NCI-H1436 treated with DMSO at 0.1 percent for 48 hours (cell line): ENCODE data around the gene TREX2.
"Not testable (repeated sequence)": the region's sequence is repeated elsewhere in the genome, so short reads cannot be mapped to it uniquely, and the experiment has no call there.

Experiments
- DNase-seq: peaks from one replicate; lab custom pipeline; 2025; lab: John Stamatoyannopoulos, UW

Gene TREX2

DNA sequence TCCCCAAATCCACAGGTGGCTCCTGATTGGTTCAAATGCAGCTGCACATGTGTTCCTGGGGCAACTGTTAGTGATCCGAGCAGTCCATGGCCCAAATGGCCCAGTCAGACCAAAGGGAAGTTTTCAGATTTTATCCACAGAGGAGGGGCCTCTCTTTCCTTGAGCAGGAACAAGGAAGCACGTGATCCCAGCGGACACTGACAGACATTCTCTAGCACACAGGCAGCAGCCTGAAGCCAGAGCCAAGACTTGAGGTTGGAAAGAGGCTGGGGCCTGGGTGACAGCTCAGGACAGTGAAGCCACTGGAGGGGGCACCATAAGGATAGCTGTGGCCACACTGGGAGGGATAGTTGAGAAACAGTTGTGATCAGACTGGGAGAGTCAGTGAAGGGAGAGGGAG, 38.1 kb downstream of the TREX2 start:
- DNase-seq = no peak

DNA sequence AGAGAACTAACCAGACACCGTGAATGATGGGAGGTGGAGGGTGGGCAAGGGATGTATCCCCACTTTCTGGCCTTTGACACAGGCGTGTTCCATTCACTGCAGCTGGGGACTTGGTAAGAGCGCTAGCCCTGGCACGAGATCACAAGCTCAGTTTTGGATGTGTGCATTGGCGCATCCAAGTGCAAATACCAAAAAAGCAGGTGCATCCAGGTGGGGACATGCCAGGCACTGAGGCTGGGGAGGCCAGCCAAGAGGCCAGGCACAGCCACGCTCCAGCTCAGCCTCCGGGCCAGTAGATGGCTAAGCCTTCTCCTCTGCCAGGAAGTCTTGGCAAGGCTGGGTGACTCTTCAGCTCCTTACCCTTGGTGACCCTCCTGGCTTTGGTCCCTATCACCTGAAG, 39.0 kb downstream of the TREX2 start:
- no peak for DNase-seq

DNA sequence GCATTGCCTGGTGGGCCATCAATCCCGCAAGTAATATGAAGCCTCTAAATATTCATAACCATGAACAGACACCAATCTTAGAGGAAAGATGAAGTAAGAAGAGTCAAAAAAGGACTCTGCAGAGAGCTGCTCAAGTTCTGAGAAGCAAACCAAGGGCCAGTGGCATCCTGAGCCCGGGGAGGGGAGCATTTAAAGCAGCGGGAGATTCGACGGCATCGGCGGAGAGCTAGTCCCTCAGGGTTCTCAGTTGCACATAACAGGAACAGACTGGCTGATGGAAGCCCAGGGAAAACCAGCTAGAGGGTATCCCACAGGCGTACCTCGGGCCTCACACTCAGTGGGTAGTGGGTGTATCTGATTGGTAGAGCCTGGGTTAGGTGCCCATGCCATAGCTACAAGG, 39.8 kb downstream of the TREX2 start:
- DNase-seq = no peak

DNA sequence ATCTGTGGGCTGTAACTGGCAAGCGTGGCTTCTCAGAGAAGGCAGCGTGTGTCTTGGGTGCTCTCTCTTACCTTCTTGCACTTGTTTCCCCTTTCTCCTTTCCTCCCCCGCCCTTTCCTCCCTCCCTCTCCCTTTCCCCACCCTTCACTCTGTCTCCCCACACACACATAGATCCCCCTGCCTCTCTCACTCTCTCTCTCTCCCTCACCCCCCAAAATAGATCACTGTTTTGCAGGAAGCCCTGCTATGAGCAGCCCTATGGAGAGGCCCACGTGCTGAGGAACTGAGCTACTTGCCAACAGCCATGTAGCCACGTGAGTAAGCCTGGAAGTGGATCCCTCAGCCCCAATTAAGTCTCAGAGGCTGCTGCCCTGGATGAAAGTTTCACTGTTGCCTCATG, 40.4 kb downstream of the TREX2 start:
- DNase-seq = no peak

DNA sequence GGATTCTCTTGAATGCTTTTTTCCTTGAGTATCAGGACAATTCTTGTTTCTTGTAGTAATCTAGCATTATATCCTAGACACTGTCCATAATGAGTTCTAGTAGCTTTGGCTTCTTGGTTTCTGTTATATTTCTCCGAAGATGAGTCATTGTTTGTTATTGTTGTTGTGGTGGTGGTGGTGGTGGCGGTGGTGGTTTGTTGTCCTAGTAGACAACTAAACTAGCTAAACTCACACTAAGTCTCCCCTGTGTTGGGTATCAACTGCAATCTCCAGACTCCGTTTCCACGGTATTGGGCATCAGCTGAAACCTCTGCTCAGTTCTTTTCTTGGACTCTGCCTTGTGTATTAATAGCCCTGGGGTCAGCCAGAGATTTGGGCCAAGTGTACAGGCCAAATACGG, 41.5 kb downstream of the TREX2 start:
- not testable (repeated sequence) for DNase-seq

DNA sequence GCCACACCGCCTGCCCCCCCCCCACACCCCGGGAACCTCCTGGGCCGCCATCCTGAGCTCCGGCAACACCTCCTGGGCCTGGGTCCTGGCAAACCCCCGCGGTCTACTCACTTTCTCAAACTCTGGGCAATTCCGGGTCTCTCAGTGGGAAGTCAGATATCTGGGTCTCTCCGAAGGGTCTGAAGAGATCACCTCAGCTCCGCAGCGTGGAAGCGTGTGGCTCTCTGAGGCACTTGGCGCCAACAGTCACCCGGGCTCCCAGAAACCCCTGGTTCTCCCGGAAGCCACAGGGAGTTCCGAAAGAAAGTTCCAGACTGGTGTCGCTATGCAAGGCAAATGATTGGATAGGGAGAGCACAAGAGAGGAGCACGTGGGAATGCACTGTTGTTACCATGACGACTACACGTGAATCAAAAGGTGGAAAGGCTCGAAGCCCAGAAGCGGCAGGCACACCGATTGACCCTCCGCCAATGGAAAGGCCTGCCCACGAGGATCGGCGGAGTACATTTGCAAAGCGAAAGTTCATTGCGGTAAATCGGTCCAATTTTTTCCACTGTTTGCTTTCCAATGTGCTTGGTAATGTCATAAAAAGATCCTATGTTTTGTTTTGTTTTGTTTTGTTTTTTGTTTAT, 44.6 kb downstream of the TREX2 start, which contains the start of gene PNMA6E:
PNMA6E (minus strand) TSS at position 218 of the 632 bp plus-strand sequence. CDS start 2,501 bp downstream, outside the sequence.
- no peak for DNase-seq

DNA sequence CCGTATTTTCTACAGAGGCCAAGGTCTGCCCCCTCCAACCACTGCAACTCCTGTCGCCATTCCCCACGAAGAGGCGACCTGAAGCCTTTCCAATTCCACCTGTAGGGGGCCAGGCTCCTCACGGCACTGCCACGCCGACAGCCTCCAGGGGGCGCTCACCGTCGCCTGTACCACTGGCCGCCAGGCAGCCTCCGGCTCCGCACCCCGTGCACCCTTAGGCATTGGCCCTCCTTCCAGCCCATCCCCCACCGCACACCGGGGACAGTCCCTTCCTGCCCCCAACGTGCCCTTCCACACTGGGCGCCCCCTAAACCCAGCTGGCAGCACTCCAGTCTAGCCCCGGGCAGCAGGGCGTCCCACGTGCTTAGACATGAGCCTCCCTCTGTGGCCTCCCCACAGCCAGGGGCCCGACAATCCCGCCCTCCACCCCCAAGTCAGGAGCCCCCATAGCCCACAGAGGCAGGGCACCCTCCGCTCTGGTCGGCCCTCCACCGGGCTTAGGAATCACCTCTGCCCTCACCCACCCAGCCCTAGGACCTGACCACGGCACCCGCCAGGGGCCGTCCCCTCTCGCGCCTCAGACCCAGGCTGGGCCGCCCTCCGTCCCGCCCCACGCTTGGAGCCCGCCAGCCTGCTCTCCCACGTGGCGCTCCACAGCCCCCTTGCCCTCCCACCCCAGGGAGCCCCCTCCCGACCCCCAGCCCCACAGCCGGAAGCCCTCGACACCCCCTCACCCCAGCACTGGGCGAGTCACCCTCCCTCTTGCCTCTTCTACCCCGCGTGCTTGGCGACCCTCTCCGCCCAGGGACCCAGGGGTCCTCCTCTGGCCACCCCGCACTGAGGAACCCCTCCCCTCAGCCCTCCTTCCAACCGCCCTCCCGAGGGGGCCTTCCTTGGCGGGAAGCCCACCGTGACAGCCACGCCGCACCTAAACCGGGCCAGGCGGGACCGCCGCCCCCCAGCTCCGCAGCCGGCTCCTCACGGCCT, 45.4 kb downstream of the TREX2 start:
- DNase-seq = no peak

DNA sequence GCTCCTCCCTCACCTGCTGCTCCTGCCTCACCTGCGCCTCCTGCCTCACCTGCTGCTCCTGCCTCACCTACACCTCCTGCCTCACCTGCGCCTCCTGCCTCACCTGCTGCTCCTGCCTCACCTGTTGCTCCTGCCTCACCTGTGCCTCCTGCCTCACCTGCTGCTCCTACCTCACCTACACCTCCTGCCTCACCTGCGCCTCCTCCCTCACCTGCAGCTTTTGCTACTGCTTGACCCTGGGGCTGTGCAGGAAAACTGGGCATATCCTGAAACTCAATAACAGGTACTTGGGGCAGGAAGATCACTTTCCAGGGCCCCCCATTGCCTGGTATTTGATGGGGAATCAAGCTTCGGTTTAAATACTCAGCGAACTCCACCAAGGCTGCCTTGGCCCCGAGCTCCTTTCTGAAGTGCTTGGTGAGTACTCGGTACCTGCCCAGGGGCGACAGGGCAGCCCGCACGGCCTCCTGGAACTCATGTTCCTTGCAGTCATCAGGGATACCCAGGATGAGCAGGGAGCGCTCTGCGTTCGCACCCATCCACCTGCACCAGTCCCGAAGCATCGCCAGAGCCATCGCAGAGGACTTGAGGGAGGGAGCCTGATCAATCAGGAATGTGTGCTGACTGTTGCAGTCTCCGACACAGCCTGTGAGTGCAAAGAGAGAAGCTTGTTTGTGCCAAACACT, 47.4 kb downstream of the TREX2 start:
- no peak for DNase-seq

DNA sequence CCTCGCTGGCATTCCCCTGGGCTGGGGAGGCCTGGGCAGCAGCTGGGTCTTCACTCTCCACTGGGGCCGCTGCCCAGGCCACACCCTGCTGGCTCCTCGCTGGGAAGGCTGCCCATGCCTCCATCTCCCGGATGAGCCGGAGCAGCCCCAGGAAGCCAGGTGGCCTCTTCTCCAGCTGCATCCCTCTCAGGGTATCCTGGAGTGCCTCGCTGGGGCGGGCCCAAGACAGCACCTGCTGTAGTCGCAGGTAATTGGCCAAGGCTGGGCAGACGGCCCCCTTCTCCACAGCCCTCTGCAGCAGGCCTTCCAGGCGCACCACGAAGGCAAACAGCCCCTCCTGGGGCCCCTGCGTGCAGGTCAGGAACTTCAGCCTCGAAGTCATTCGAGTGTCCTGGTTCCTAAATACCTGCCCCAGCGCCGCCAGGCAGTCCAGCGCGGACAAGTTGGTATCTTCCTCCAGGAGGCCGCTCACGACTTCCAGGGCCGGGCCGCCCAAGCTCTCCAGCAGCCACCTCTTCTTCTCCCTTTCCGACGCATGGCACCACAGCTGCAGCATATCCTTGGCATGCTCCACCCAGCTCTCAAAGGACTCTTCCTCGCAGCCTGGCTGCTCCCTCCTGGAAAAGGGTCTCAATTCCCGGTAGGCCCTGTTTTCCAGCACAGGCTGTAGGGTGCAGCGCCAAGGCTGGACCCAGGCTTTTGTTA, 48.4 kb downstream of the TREX2 start:
- no peak for DNase-seq

DNA sequence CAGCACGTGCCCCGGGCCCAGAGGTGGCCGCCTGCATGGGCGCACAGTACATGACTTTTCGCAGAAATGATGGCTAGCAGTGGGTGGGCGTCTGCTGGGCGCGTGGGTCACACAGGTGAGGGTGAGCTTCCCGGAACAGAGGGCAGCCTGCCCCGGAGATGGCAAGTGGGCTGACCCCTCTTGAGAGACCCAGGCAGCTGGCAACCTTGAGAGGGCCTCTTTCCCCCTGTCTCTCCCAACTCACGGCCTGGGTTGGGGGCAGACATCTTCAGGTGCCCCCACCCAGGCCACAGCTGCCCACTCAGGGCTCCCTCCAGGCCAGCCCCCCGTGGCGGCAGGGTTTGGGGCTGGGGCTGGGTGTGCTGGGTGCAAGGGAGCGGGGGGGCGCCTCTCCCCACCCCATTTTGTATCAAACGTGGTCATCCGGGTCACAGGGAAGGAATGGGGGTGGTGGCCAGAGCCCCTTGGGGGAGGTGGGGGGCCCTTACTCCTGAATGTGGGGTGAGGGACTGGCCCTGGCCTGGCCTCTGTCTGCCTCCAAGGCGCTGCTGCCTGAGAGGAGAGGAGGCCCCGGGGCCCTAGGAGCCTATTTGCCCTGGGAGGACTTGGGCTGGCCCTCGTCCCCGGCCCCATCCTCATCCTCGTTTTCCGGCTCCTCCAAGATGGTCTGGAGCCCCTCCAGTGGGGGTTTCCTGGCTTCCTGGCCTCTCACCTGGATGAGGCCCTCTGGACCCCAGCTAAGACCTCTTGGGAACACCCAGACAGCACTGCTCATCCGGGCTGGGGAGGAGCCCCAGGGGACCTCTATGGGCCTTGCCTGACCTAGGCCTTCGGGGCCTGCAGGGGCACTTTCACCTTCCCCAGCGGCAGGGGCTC, 49.3 kb downstream of the TREX2 start:
- DNase-seq = no peak

DNA sequence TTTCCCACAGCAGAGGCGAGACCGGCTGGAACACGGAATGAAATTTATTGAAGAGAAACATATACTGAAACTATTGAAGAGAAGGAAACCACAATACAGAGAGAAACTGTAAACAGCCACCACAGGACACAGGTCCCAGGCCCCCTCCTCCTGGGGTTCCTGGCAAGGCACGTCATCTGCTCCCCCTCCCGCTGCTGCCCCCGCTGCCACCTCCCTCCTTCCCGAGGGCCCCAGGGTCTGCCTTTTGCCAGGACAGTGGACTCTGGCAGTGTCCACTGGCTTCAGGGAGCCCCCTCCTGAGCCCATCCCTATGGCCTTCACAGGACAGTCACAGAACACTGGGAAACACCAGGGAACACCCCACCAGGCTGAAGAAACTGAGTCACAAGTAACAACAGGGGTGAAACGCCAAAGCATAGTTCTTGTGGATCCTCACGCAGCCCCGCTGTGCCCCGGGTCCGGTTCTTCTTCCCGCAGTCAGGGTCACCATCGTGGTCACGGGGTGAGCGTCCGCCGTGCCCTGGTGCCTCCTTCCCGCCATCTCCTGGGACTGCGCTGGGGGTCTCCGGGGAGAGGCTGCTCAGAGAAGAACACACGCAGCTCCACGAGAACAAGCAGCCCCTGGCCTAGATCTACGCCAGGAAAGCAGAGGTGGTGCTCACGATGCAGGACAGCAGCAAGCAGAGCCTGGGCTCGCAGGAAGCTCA, 50.1 kb downstream of the TREX2 start:
- no peak for DNase-seq

DNA sequence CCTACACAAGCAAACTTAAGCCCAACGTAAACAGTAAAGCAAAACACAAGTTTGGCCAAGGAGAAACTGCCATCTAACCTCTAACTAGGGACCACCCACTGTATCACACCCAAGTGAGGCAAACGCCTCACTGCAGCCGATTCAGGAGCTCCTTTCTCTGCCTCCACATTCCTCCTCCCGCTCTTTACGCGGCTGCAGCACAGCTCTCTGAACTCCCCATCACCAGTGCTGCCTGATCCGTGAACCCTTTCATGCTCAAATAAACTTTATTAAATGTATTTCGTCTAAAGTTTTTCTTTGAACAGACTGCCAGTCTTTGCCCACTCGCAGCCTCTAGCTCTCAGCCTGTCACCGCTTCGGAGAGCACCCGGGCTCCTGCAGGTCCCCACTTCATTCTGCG, 51.2 kb downstream of the TREX2 start:
- no peak for DNase-seq
